K562 (cell line): Measurements from ENCODE around the gene LRRC7. TPM values are rescaled to one million over a fixed set of nuclear protein-coding genes. Genes with fewer than 3 reads are reported as not detected.

Source experiments
- CBX1 ChIP-seq: sonication (generic); IDR thresholded peaks from 2 replicates; pipeline ENCODE4 v1.6.1; 2016; ENCODE audit warnings: antibody characterized with exemption, low read depth, mild to moderate bottlenecking
- CHD4 ChIP-seq: fragments of 200-600 bp; sonication (generic); IDR thresholded peaks from 3 replicates; pipeline ENCODE4 v1.6.1; 2012; ENCODE audit warnings: low read depth, mild to moderate bottlenecking, mixed read lengths, low read length, inconsistent platforms; ENCODE audit not compliant: insufficient read depth, insufficient replicate concordance, poor library complexity, severe bottlenecking
- KDM1A ChIP-seq, 2 experiments: fragments of 450-650 bp; IDR thresholded peaks; 2 replicates each; pipeline ENCODE4 v1.6.1; 2016; ENCODE audit warnings: mild to moderate bottlenecking in 2 of 2
- KDM2B ChIP-seq: fragments of 250-450 bp; sonication (Bioruptor Pico); IDR thresholded peaks from 2 replicates; pipeline ENCODE4 v1.8.0; 2021; ENCODE audit warnings: mild to moderate bottlenecking, moderate library complexity
- PPARD ChIP-seq: fragments of 250-450 bp; sonication (Bioruptor Pico); IDR thresholded peaks from 2 replicates; pipeline ENCODE4 v1.8.0; 2022; ENCODE audit warnings: inconsistent platforms, mild to moderate bottlenecking, moderate library complexity
- PTRF ChIP-seq: fragments of 450-650 bp; IDR thresholded peaks from 2 replicates; pipeline ENCODE4 v1.6.1; 2016; ENCODE audit warnings: mild to moderate bottlenecking, missing genetic modification characterization, missing compliant biosample characterization
- RBM15 ChIP-seq: fragments of 200-400 bp; formaldehyde crosslinking; IDR thresholded peaks from 2 replicates; pipeline ENCODE4 v1.6.1; 2018; ENCODE audit warnings: mild to moderate bottlenecking, low read length, moderate library complexity; ENCODE audit not compliant: insufficient read depth
- RFX1 ChIP-seq: fragments of 450-650 bp; IDR thresholded peaks from 2 replicates; pipeline ENCODE4 v1.6.1; 2016; ENCODE audit warnings: mild to moderate bottlenecking, moderate library complexity
- SIN3A ChIP-seq, 2 experiments: fragments of 150-350 bp in 1 of 2; IDR thresholded peaks; 2 replicates each; pipeline ENCODE4 v1.6.1; 2011 to 2016; ENCODE audit warnings: borderline replicate concordance in 2 of 2, low read depth in 2 of 2, low read length in 2 of 2, mild to moderate bottlenecking in 2 of 2, moderate library complexity in 2 of 2; ENCODE audit not compliant: control insufficient read depth in 1 of 2
- SMAD4 ChIP-seq: fragments of 250-450 bp; sonication (Bioruptor Pico); conservative IDR thresholded peaks from 2 replicates; pipeline ENCODE4 v1.8.0; 2021; ENCODE audit warnings: inconsistent platforms, mild to moderate bottlenecking, moderate library complexity
- TAL1 ChIP-seq: fragments of 450-650 bp; IDR thresholded peaks from 2 replicates; pipeline ENCODE4 v1.6.1; 2016; ENCODE audit warnings: mild to moderate bottlenecking
- ZNF121 ChIP-seq: sonication (generic); formaldehyde crosslinking; conservative IDR thresholded peaks from 2 replicates; pipeline ENCODE4 v1.8.0; 2022; ENCODE audit warnings: missing genetic modification reagents
- ZNF561 ChIP-seq: fragments of 450-650 bp; formaldehyde crosslinking; conservative IDR thresholded peaks from 2 replicates; pipeline ENCODE4 v1.4.0; 2020; ENCODE audit warnings: mild to moderate bottlenecking, moderate library complexity
- ZNF766 ChIP-seq: fragments of 200-800 bp; sonication (Bioruptor generic); conservative IDR thresholded peaks from 2 replicates; pipeline ENCODE4 v1.6.1; 2016; ENCODE audit warnings: missing genetic modification characterization, missing compliant biosample characterization
- polyA plus RNA-seq, 8 experiments: library from polyadenylated mRNA; depleted of rRNA in 4 of 8; stranded (reverse) in 5 of 8; unstranded in 3 of 8; fragments of >200 nt; fragmentation: Nextera tagmentation in 2 of 8; fragmentation: Illumina TruSeq in 1 of 8; extraction: Ambion mirVana in 2 of 8; extraction: Trizol in 1 of 8; gene quantifications; 2 replicates each; pipeline versions ENCODE4 v1.2.1 to v1.2.3, GENCODE V29; 2011 to 2014; ENCODE audit warnings: inconsistent platforms in 1 of 8, missing spikeins in 1 of 8
- total RNA-seq, 7 experiments: library from RNA; depleted of rRNA in 6 of 7; stranded (reverse); fragments of >200 nt in 6 of 7; fragmentation: Illumina TruSeq in 2 of 7; extraction: Trizol in 2 of 7; gene quantifications; 2 replicates each; pipeline versions ENCODE4 v1.2.1 to v1.2.3, GENCODE V29; 2011 to 2021; ENCODE audit warnings: low replicate concordance in 1 of 7
- TF ChIP-seq, protein P1 (sequence below): fragments of 200-800 bp; sonication (Bioruptor generic); IDR thresholded peaks from 2 replicates; pipeline ENCODE4 v1.6.1; 2017; ENCODE audit warnings: missing genetic modification characterization, missing compliant biosample characterization
- TF ChIP-seq, protein P2 (sequence below): fragments of 450-650 bp; formaldehyde crosslinking; IDR thresholded peaks from 2 replicates; pipeline ENCODE4 v1.4.0; 2022; ENCODE audit warnings: mild to moderate bottlenecking, moderate library complexity
- TF ChIP-seq, protein P3 (sequence below): sonication (generic); formaldehyde crosslinking; IDR thresholded peaks from 2 replicates; pipeline ENCODE4 v1.8.0; 2022; ENCODE audit warnings: missing genetic modification reagents, mild to moderate bottlenecking, borderline replicate concordance

Gene LRRC7
- total and polyA plus RNA-seq, 9 of the 15 experiments (the other 6 are each of a cell fraction or from before 2014, with no cell fraction given) = 0.09 to 0.94 (median 0.49) TPM

DNA sequence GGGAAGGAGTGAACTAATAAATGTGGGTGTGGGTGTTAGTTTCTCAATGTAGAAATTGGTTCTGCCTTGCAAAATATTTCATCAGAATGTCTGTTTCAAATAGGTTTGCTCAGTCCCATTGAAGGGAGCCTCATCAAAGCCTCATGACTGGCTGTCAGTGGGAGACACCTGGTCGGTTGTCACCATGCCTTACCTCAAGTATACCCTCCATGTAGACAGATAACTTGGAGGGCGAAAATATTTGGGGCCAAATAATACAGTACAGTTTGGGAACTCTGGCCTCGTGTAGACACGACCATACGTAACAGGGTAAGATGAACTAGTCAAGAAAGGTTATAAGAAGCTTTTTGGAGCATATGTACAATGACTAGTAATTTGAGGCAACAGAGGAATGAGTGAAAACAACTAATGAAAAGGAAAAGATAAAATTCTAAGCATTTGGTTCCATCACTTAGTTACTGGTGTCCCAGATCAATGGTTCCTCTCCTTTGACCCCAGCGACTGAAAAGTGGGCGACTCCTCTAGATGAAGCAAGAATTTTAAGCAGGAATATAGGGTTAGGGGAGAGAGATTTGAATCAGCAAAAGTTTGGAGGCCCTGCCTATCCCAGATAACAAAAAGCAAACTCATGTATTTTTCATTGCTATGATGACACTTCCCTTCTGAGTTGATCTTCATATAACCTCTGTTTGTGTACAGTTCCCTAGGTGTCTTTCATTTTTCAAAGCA is 473.8 kb downstream of the LRRC7 start (continued):
- TF ChIP-seq, protein P1, sequence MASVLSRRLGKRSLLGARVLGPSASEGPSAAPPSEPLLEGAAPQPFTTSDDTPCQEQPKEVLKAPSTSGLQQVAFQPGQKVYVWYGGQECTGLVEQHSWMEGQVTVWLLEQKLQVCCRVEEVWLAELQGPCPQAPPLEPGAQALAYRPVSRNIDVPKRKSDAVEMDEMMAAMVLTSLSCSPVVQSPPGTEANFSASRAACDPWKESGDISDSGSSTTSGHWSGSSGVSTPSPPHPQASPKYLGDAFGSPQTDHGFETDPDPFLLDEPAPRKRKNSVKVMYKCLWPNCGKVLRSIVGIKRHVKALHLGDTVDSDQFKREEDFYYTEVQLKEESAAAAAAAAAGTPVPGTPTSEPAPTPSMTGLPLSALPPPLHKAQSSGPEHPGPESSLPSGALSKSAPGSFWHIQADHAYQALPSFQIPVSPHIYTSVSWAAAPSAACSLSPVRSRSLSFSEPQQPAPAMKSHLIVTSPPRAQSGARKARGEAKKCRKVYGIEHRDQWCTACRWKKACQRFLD = peak; percentile 90
- TF ChIP-seq, protein P2, sequence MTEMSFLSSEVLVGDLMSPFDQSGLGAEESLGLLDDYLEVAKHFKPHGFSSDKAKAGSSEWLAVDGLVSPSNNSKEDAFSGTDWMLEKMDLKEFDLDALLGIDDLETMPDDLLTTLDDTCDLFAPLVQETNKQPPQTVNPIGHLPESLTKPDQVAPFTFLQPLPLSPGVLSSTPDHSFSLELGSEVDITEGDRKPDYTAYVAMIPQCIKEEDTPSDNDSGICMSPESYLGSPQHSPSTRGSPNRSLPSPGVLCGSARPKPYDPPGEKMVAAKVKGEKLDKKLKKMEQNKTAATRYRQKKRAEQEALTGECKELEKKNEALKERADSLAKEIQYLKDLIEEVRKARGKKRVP = peak; percentile 87
- TF ChIP-seq RFX1 = no peak
- TF ChIP-seq ZNF766 (CRISPR knock-in tag) = no peak; the same call in 1 of the 2 replicates
- TF ChIP-seq ZNF121 (CRISPR knock-in tag) = no peak
- no peak for TF ChIP-seq PTRF (tag)
- peak; percentile 67 for TF ChIP-seq TAL1
- TF ChIP-seq KDM2B (CRISPR knock-in tag) = no peak
- no peak for TF ChIP-seq RBM15
- no peak for TF ChIP-seq ZNF561 (CRISPR knock-in tag)
- TF ChIP-seq SIN3A (IDR thresholded peaks at IDR 0.05; ENCODE audit: borderline replicate concordance in 2 of 2, control insufficient read depth in 1 of 2, low read depth in 2 of 2, low read length in 2 of 2) = no peak
- TF ChIP-seq CHD4 = no peak
- TF ChIP-seq SMAD4 (CRISPR knock-in tag) = peak; percentile 82
- no peak for TF ChIP-seq KDM1A (IDR thresholded peaks at IDR 0.05)
- TF ChIP-seq PPARD (CRISPR knock-in tag) = no peak
- TF ChIP-seq CBX1 = no peak
- TF ChIP-seq, protein P3, sequence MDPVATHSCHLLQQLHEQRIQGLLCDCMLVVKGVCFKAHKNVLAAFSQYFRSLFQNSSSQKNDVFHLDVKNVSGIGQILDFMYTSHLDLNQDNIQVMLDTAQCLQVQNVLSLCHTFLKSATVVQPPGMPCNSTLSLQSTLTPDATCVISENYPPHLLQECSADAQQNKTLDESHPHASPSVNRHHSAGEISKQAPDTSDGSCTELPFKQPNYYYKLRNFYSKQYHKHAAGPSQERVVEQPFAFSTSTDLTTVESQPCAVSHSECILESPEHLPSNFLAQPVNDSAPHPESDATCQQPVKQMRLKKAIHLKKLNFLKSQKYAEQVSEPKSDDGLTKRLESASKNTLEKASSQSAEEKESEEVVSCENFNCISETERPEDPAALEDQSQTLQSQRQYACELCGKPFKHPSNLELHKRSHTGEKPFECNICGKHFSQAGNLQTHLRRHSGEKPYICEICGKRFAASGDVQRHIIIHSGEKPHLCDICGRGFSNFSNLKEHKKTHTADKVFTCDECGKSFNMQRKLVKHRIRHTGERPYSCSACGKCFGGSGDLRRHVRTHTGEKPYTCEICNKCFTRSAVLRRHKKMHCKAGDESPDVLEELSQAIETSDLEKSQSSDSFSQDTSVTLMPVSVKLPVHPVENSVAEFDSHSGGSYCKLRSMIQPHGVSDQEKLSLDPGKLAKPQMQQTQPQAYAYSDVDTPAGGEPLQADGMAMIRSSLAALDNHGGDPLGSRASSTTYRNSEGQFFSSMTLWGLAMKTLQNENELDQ (CRISPR knock-in tag) = no peak
